Measurements from ENCODE around the gene GSTP1.
"Not testable (repeated sequence)": the region's sequence is repeated elsewhere in the genome, so short reads cannot be mapped to it uniquely, and the experiment has no call there.

Gene GSTP1

DNA sequence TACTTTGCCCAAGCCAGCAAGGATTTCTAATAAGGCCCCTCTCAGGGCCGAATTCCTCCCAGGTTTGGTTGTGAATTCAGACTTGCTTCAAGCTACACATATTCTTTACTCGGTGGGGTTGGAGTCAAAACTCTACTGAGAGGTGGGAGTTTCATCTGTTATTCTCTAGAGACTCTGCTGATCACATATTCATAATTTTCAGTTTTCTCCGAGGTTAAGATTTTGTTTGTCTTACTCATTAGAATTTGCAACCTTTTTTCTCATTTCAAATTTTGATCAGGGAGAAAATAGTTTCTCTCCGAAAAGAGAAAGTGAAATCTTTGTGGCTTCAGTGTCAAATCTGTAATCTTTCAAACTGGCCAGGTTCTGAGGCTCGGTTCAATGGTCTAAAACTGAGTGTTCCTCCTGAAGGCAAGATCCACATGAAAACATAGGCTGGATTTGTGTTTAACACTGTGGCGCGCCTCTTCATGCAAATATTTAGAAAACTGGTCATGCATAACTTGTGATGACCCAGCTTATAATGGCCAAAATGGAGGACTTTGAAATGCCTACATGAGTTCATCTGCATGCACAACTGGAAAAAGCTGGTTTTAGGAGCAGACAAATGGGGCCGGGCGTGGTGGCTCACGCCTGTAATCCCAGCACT lies 21.5 kb upstream of the GSTP1 start:
- TF ChIP-seq, protein P1, sequence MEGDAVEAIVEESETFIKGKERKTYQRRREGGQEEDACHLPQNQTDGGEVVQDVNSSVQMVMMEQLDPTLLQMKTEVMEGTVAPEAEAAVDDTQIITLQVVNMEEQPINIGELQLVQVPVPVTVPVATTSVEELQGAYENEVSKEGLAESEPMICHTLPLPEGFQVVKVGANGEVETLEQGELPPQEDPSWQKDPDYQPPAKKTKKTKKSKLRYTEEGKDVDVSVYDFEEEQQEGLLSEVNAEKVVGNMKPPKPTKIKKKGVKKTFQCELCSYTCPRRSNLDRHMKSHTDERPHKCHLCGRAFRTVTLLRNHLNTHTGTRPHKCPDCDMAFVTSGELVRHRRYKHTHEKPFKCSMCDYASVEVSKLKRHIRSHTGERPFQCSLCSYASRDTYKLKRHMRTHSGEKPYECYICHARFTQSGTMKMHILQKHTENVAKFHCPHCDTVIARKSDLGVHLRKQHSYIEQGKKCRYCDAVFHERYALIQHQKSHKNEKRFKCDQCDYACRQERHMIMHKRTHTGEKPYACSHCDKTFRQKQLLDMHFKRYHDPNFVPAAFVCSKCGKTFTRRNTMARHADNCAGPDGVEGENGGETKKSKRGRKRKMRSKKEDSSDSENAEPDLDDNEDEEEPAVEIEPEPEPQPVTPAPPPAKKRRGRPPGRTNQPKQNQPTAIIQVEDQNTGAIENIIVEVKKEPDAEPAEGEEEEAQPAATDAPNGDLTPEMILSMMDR (IDR thresholded peaks at IDR 0.05; ENCODE audit: low read depth, low read length), result no peak
- H3K4me3 ChIP-seq (ENCODE audit: low read depth, low read length), result no peak overlapping the region
- no peaks in the 10 kb centered on the region for H3K4me1 ChIP-seq
- peaks cover 13% of the 10 kb centered on the region for H3K27me3 ChIP-seq
- no peaks in the 10 kb centered on the region; the same call in 1 of the 2 replicates for H3K9me3 ChIP-seq
- H3K36me3 ChIP-seq, result no peaks in the 10 kb centered on the region
- no peak for DNase-seq

DNA sequence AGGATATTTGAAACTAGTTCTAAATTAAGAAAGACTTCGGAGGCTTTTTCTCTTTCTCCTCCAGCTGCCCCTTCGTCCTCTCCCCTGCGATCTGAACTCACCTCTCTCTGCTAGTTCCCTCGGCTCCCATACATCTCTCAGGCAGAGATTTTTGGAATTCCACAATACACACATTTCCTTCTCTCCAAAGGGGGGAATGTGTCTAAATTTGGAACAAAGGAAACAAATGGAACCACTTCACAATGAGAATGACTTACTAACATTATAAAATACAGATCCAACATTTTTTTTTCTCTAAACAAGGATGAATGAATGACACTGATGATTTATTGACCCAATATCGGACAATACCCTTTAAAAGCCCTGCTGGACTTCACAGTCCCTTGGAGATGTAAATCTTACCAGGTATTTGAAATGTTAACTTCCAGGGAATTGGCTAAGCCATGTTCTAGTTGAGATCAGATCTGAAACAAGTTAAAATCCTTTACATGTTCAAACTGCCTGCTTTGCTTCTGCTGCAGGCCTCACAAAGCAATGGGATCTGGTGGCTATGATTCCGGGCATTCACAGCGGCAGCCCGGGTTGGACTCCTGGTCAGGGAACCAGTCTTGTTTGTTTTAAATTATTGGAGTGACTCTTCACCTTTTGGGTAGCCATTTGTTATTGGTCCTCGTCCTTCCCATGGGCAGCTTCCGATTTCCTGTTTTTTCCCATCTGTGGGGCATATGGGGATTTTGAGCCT lies 20.5 kb upstream of the GSTP1 start:
- Histone ChIP-seq H3K9me3 (no peaks in the 10 kb centered on the region; the same call in 1 of the 2 replicates), H3K36me3 (no peaks in the 10 kb centered on the region), H3K4me1 (no peaks in the 10 kb centered on the region), H3K27me3 (peaks cover 21% of the 10 kb centered on the region), H3K4me3 (ENCODE audit: low read depth, low read length) (no peak overlapping the region)
- no peak for DNase-seq
- TF ChIP-seq, protein P1 (IDR thresholded peaks at IDR 0.05; ENCODE audit: low read depth, low read length), result no peak

DNA sequence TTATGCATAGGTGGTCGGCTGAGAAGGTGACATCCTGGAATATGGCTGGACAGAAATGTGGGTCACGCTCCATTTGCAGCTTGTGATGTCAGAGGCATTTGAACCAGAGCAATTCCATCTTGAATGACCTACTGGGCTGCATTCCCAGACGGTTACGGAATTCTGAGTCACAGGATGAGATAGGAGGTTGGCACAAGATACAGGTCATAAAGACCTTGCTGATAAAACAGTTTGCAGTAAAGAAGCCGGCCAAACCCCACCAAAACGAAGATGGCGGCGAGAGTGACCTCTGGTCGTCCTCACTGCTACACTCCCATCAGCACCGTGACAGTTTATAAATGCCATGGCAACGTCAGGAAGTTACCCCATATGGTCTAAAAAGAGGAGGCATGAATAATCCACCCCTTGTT lies 19.9 kb upstream of the GSTP1 start:
- H3K9me3 ChIP-seq; DNase-seq; H3K4me3 ChIP-seq (ENCODE audit: low read depth, low read length); H3K4me1 ChIP-seq; H3K36me3 ChIP-seq: not testable (repeated sequence)
- peaks cover 21% of the 10 kb centered on the region for H3K27me3 ChIP-seq

DNA sequence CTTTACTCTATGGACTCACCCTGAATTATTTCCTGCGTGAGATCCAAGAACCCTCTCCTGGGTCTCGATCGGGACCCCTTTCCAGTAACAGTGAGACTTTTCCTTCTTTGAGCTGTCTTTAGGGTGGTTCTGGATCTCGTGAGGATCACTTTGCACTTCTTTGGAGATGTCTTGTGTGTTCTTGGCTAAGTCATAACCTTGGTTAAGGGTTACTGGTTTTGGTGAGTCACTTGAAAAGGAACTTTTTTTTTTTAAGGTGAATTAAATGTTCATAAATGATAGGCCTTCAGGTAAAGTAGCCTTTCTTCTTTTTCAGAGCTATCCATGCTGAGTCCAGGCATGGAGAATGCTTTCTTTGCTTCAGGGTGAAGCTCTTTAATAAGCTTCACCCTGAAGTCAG lies 19.4 kb upstream of the GSTP1 start:
- Histone ChIP-seq H3K4me3 (ENCODE audit: low read depth, low read length) (no peak overlapping the region), H3K9me3 (no peaks in the 10 kb centered on the region; the same call in 1 of the 2 replicates), H3K27me3 (peaks cover 21% of the 10 kb centered on the region), H3K4me1 (no peaks in the 10 kb centered on the region), H3K36me3 (no peaks in the 10 kb centered on the region)
- no peak for DNase-seq
- TF ChIP-seq, protein P1 (IDR thresholded peaks at IDR 0.05; ENCODE audit: low read depth, low read length), result no peak

DNA sequence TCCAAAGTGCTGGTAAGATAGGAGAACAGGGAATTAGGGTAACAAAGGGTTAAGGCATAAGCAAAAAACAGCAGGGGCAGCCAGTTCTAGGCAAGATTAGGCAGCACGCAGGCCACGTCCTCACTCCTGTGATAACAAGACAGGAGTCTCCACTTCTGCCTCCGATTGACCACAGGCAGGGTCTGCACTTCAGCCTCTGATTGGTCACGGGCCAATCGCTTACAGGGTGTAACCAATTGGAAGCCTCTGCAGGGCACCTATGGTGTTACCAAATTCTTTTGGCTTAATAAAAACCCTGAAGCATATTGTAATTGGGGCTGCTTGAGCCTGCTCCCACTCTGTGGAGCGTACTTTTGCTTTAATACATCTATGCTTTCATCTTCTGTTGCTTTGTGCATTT lies 12.2 kb upstream of the GSTP1 start:
- no peaks in the 10 kb centered on the region for H3K4me1 ChIP-seq
- H3K9me3 ChIP-seq, result no peaks in the 10 kb centered on the region
- DNase-seq, result no peak
- H3K4me3 ChIP-seq (ENCODE audit: low read depth, low read length), result no peak overlapping the region
- H3K27me3 ChIP-seq, result peaks cover 22% of the 10 kb centered on the region
- TF ChIP-seq, protein P1 (IDR thresholded peaks at IDR 0.05; ENCODE audit: low read depth, low read length), result no peak
- no peaks in the 10 kb centered on the region for H3K36me3 ChIP-seq

DNA sequence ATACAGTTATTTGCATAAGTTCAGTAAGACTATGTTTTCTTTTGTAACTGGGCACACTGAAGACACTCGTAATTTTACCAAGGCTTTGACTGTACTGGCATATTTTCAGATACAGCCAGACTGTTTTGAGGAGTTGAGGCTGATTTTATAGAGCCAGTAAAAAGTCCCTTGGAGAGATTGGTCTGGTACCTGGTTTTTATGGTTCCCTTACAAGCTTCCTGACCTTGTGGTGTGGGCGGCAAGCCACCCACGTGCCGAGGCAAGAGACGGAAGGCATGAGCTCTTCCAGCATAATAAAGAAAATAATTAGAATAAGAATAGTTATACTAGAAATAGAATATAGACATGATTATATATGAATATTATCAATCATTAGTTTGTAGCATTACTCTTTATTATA lies 11.3 kb upstream of the GSTP1 start:
- Histone ChIP-seq H3K9me3 (no peaks in the 10 kb centered on the region), H3K4me1 (peaks cover 4% of the 10 kb centered on the region), H3K27me3 (peaks cover 16% of the 10 kb centered on the region), H3K4me3 (ENCODE audit: low read depth, low read length) (no peak overlapping the region), H3K36me3 (no peaks in the 10 kb centered on the region)
- TF ChIP-seq, protein P1 (IDR thresholded peaks at IDR 0.05; ENCODE audit: low read depth, low read length), result no peak
- no peak for DNase-seq
